Right lobe of liver (tissue), 4 donors: ENCODE results near the gene MAVS.

Experiments
- CTCF ChIP-seq, 4 donors: fragments of 200-600 bp in 3 of 4; fragments of 450-650 bp in 1 of 4; IDR thresholded peaks; one replicate each; pipeline versions ENCODE4 v1.5.1 to v1.8.0; 2016 to 2022; ENCODE audit warnings: antibody characterized with exemption in 4 of 4, mild to moderate bottlenecking in 2 of 4
- POLR2A ChIP-seq: fragments of 450-650 bp; IDR thresholded peaks from one replicate; pipeline ENCODE4 v1.6.1; 2017; ENCODE audit warnings: antibody characterized with exemption, mild to moderate bottlenecking
- donor health status: DM: no; HTN: no; CAD: no.
- donor health status: DM: no; HTN: no; CAD: no.
- donor health status: DM: no; HTN: yes; CAD: no.

GRCh38 chr20:3813848-3814581, 32.6 kb upstream of the MAVS start:
- no peak for TF ChIP-seq POLR2A
- no peak for TF ChIP-seq CTCF (IDR thresholded peaks at IDR 0.05)
